GM12878 (cell line): ENCODE data around the gene C5AR2. TPM values are rescaled to one million over a fixed set of nuclear protein-coding genes. Genes with fewer than 3 reads are reported as not detected.
A peak's percentile ranks its signal among the peaks of the same experiment; 100 is the strongest.

Source experiments
- ATAC-seq: fragments of 200-7000 bp; cut with Tn5 transposase; 3 replicates; pipeline ENCODE4 v1.9.1; 2020; ENCODE audit warnings: mild to moderate bottlenecking, moderate library complexity
- BruUV-seq: library from RNA; stranded (reverse); fragments of 400-500 nt; replicated peaks from 2 replicates; lab custom pipeline; 2021; lab: Mats Ljungman, UMichigan
- CTCF ChIA-PET: fragments of 300-600 bp; sonication (Branson Sonifier 250); formaldehyde crosslinking; extraction: SDS; loops from one replicate; lab custom pipeline; 2021; ENCODE audit warnings: inconsistent platforms; lab: Yijun Ruan, JAX
- POLR2A ChIA-PET: fragments of 350-600 bp; formaldehyde crosslinking; extraction: SDS; loops from one replicate; lab custom pipeline; 2021; ENCODE audit warnings: inconsistent platforms; lab: Charles Lee
- RAD21 ChIA-PET: fragments of 300-600 bp; sonication (Branson Sonifier 250); formaldehyde crosslinking; loops from one replicate; lab custom pipeline; 2023; ENCODE audit warnings: antibody characterized with exemption; ENCODE audit not compliant: unreplicated experiment; lab: Charles Lee
- SMC1A ChIA-PET: fragments of 300-600 bp; sonication (Branson Sonifier 250); formaldehyde crosslinking; loops from one replicate; lab custom pipeline; 2023; ENCODE audit not compliant: unreplicated experiment, uncharacterized antibody; lab: Charles Lee
- DNase-seq: peaks from one replicate; pipeline ENCODE4 v3.0.0-alpha.2; 2011; ENCODE audit warnings: low read depth, low spot score
- FAIRE-seq: peaks from 3 replicates; lab custom pipeline; 2011; peaks lifted over from hg19 to GRCh38; lab: Jason Lieb, UNC
- H2AFZ ChIP-seq: 2 replicates; pipeline ENCODE4 v1.6.0; 2011; ENCODE audit warnings: low read depth, low read length, control low read depth; ENCODE audit not compliant: control insufficient read depth
- H3K27ac ChIP-seq: 2 replicates; pipeline ENCODE4 v1.5.1; 2011; ENCODE audit warnings: control low read depth; ENCODE audit not compliant: control insufficient read depth, insufficient read depth
- H3K27me3 ChIP-seq, 2 experiments: replicated peaks in 1 of 2; 2 replicates each; pipeline versions ENCODE4 v1.6.0 to v1.6.1; 2011; ENCODE audit warnings: low read length in 1 of 2; ENCODE audit not compliant: control insufficient read depth in 2 of 2, insufficient read depth in 2 of 2
- H3K36me3 ChIP-seq, 2 experiments: 2 replicates each; pipeline ENCODE4 v1.5.1; 2011; ENCODE audit warnings: low read length in 1 of 2; ENCODE audit not compliant: control insufficient read depth in 2 of 2, insufficient read depth in 2 of 2
- H3K4me1 ChIP-seq: 2 replicates; pipeline ENCODE4 v1.6.1; 2011; ENCODE audit warnings: mild to moderate bottlenecking, low read length, moderate library complexity, mixed read lengths; ENCODE audit not compliant: control insufficient read depth, insufficient read depth
- H3K4me2 ChIP-seq: 2 replicates; pipeline ENCODE4 v1.6.0; 2011; ENCODE audit warnings: control low read depth; ENCODE audit not compliant: control insufficient read depth, insufficient read depth
- H3K4me3 ChIP-seq: fragments of 200-600 bp; sonication (generic); 2 replicates; pipeline ENCODE4 v1.5.1; 2016
- H3K79me2 ChIP-seq: 2 replicates; pipeline ENCODE4 v1.6.0; 2011; ENCODE audit warnings: low read length; ENCODE audit not compliant: control insufficient read depth, insufficient read depth
- H3K9ac ChIP-seq: 2 replicates; pipeline ENCODE4 v1.8.0; 2011; ENCODE audit warnings: low read length, control low read depth, mixed read lengths; ENCODE audit not compliant: control insufficient read depth, insufficient read depth
- H3K9me3 ChIP-seq: replicated peaks from 3 replicates; pipeline ENCODE4 v1.5.1; 2011; ENCODE audit warnings: mild to moderate bottlenecking, low read length; ENCODE audit not compliant: control insufficient read depth, insufficient read depth
- H4K20me1 ChIP-seq: 2 replicates; pipeline ENCODE4 v1.6.0; 2011; ENCODE audit not compliant: control insufficient read depth, insufficient read depth
- BMI1 ChIP-seq: fragments of 450-650 bp; IDR thresholded peaks from 2 replicates; pipeline ENCODE4 v1.6.1; 2016; ENCODE audit warnings: mild to moderate bottlenecking, moderate library complexity, borderline replicate concordance
- CBX5 ChIP-seq: sonication (generic); IDR thresholded peaks from 2 replicates; pipeline ENCODE4 v1.6.1; 2016; ENCODE audit warnings: low read depth, moderate library complexity, mild to moderate bottlenecking, inconsistent platforms
- IKZF1 ChIP-seq: fragments of 450-650 bp; conservative IDR thresholded peaks from 2 replicates; pipeline ENCODE4 v1.6.1; 2017; ENCODE audit warnings: antibody characterized with exemption, mild to moderate bottlenecking
- MYB ChIP-seq: fragments of 150-350 bp; IDR thresholded peaks from 2 replicates; pipeline ENCODE4 v1.6.1; 2014; ENCODE audit warnings: mild to moderate bottlenecking, low read depth, low read length, borderline replicate concordance
- MYC ChIP-seq: IDR thresholded peaks from 2 replicates; pipeline ENCODE4 v1.6.1; 2011; ENCODE audit warnings: mild to moderate bottlenecking, low read length, moderate library complexity, inconsistent platforms; ENCODE audit not compliant: insufficient read depth, insufficient replicate concordance, insufficient read length, severe bottlenecking
- NFXL1 ChIP-seq: fragments of 450-650 bp; IDR thresholded peaks from 2 replicates; pipeline ENCODE4 v1.6.1; 2017; ENCODE audit warnings: antibody characterized with exemption, mild to moderate bottlenecking, borderline replicate concordance
- SMARCA5 ChIP-seq: fragments of 450-650 bp; IDR thresholded peaks from 2 replicates; pipeline ENCODE4 v1.6.1; 2017; ENCODE audit warnings: mild to moderate bottlenecking
- ZBTB4 ChIP-seq: fragments of 450-650 bp; formaldehyde crosslinking; IDR thresholded peaks from 2 replicates; pipeline ENCODE4 v1.4.0; 2022; ENCODE audit warnings: mild to moderate bottlenecking, moderate library complexity
- ZNF217 ChIP-seq: fragments of 450-650 bp; IDR thresholded peaks from 2 replicates; pipeline ENCODE4 v1.6.1; 2017; ENCODE audit warnings: antibody characterized with exemption, mild to moderate bottlenecking
- WGBS: methylation state at CpG from one replicate; pipeline ENCODE4 v1.1.6; 2016; ENCODE audit warnings: low lambda C conversion rate; ENCODE audit not compliant: insufficient replicate concordance, insufficient coverage; ENCODE audit errors: missing lambda C conversion rate; 5-methylcytosine and 5-hydroxymethylcytosine counted together
- in situ Hi-C: fragments of 300-500 bp; cut with MboI; formaldehyde crosslinking; loops from 9 replicates; pipeline ENCODE4 v1.14.3; 2018; ENCODE audit warnings: mixed read lengths
- intact Hi-C: fragments of 100-400 bp; cut with micrococcal nuclease; formaldehyde crosslinking; loops from one replicate; pipeline ENCODE4 v1.14.2; 2022; ENCODE audit not compliant: unreplicated experiment
- polyA plus RNA-seq, 11 experiments: library from polyadenylated mRNA; depleted of rRNA in 4 of 11; unstranded in 6 of 11; stranded (reverse) in 5 of 11; fragments of >200 nt; fragmentation: Nextera tagmentation in 4 of 11; fragmentation: Illumina TruSeq in 1 of 11; extraction: Ambion mirVana in 4 of 11; extraction: Trizol in 1 of 11; gene quantifications; 1 replicate in 1 of 11; 2 replicates in 10 of 11; pipeline versions ENCODE4 v1.2.1 to v1.2.3, GENCODE V29; 2011 to 2016; ENCODE audit warnings: inconsistent platforms in 2 of 11, missing spikeins in 2 of 11, low read depth in 1 of 11
- total RNA-seq, 4 experiments: library from RNA; depleted of rRNA in 3 of 4; stranded (reverse); fragments of >200 nt in 3 of 4; fragmentation: Illumina TruSeq in 1 of 4; extraction: Trizol in 1 of 4; gene quantifications; 2 replicates each; pipeline versions ENCODE4 v1.2.1 to v1.2.3, GENCODE V29; 2013 to 2021

The C5AR2 gene
- total and polyA plus RNA-seq, 10 of the 15 experiments (the other 5 are each of a cell fraction or from before 2014, with no cell fraction given), result 0.01 TPM; not detected in 9

- Histone ChIP-seq H3K27ac (no peak overlapping the region), H4K20me1 (no peaks in the 10 kb centered on the region), H2AFZ (no peak overlapping the region), H3K79me2 (no peaks in the 10 kb centered on the region), H3K36me3 (no peaks in the 10 kb centered on the region), H3K9ac (no peak overlapping the region), H3K4me3 (no peak overlapping the region), H3K4me1 (no peaks in the 10 kb centered on the region; the same call in 1 of the 2 replicates), H3K27me3 (no peaks in the 10 kb centered on the region), H3K4me2 (no peak overlapping the region), H3K9me3 (no peaks in the 10 kb centered on the region; the same call in 2 of the 3 replicates)
- no peak for DNase-seq
- in situ Hi-C loops (no loop called here), intact Hi-C loops (no loop called here)
- ChIA-PET SMC1A (no interaction called here), CTCF (interaction anchor here (1.0 kb wide), 1 partner anchor 395 kb away, joined by 3 read pairs; no protein-coding TSS in a partner anchor), RAD21 (no interaction called here), POLR2A (no interaction called here)
- no peak for ATAC-seq
- no TSS peak for BruUV-seq
- FAIRE-seq, result no peak
- WGBS, result 68% methylated on average over 5 of the region's 5 CpGs
- peak; percentile 45; the same call in 1 of the 2 replicates for TF ChIP-seq ZNF217
- TF ChIP-seq MYC, result no peak
- no peak for TF ChIP-seq ZBTB4 (CRISPR knock-in tag)
- no peak for TF ChIP-seq BMI1
- TF ChIP-seq MYB, result no peak
- TF ChIP-seq SMARCA5, result no peak
- TF ChIP-seq NFXL1, result no peak
- TF ChIP-seq IKZF1, result no peak
- TF ChIP-seq CBX5, result no peak
These were observed 19.5 kb upstream of the C5AR2 start for GRCh38 chr19:47312366-47313006.
